Subcutaneous adipose tissue (tissue), 4 donors: ENCODE data around the gene CBFA2T3. TPM values are rescaled to one million over a fixed set of nuclear protein-coding genes. Genes with fewer than 3 reads are reported as not detected.

ENCODE experiments used
- CTCF ChIP-seq: fragments of 450-650 bp; IDR thresholded peaks from one replicate; pipeline ENCODE4 v1.5.1; 2016; ENCODE audit warnings: low read depth, mild to moderate bottlenecking, control low read depth, antibody characterized with exemption, moderate library complexity
- total RNA-seq, 4 donors: library from RNA; depleted of rRNA; stranded (reverse); fragments of >200 nt; gene quantifications; one replicate each; pipeline ENCODE4 v1.1.0, GENCODE V29; 2016

Gene CBFA2T3
- total RNA-seq, 4 donors from 2014 or later = 0.49 to 6.6 (median 1.1) TPM

DNA sequence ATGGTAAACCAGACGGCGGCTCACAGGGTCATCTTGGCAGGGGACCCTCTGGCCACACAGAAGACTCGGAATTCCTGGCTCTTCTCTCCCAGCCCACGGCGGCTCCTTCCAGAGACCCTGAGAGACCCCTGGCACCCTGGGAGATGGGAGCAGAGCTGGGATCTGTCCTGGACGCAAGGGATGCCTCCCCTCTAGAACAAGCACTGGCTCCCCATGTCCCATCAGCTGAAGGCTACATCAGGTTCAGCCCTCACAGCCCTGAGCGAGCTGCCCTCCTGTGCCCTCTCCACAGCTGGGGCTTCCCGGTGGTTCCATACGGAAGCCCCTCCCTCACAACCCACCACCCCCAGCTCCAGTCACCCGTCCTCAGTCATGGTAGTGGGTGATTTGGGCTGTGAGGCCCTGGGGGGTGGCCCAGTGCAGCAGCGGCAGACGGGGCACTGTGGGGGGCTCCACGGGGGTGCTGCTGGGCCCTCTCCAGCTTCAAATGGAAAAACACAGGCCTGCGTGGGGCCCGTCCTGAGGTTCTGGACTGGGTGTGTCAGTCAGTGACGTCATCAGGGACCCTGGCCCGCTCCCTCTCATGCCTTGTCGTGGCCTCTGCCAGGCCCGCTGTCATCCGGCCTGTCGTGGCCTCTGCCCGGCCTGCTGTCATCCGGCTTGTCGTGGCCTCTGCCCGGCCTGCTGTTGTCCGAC, 13.0 kb upstream of the CBFA2T3 start:
- TF ChIP-seq CTCF = no peak

DNA sequence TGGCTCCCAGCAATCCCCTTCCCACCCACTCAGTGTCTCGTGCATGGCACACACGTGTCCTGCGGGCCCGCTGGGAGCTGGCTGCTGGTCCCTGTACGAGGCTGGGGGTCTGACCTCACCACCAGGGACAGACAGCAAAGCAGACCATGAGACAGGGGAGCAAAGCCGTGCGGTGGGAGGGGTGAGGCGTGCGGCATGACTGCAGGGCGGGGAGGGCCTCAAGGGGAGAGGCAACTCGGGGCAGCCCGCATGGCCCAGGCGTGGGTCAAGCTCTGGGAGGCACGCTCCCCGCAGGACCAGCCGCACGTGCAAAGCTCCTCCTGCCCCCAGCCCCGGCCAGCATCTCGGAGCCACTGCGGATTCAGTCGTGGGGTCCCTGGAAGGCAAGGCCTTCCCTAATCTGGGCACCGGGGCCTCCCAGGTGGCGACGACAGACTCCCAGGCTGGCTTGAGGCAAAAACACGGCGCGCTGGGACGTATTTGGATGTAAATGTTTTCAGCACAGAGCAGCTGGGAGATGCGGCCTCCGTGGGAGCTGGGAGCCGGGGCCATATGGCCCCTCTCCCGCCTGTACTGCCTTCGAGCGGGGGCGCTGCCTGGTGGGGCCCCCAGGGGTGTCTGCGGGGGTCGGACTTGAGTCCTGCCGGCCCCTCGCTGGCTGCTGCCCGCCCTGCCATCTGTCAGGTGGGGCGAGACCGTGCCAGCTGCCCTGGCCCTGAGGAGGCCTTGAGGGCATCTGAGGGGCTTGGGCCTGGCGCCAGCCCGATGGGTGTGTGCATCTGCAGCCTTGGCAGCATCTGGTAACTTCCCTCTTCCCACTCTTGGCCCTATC, 12.2 kb upstream of the CBFA2T3 start:
- no peak for TF ChIP-seq CTCF

DNA sequence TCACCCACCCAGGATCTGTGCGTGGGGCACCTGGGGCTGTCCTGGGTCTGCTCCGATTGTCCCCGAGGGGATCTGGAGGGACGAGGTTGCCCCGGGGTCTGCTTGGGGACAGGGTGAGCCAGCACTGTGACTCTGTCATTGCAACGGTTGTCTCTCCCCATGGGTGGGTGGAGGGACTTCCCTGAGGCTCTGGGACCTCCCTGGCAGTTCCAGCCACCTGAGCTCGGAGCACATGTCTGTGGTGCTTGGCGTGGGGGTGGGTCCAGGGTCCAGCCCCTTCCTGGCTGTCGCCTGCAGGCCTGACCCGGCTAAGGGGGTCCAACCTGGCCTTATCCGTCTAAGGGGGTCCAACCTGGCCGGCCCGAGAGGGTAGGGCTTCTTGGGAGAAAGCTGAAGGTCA, 8.5 kb upstream of the CBFA2T3 start:
- no peak for TF ChIP-seq CTCF

DNA sequence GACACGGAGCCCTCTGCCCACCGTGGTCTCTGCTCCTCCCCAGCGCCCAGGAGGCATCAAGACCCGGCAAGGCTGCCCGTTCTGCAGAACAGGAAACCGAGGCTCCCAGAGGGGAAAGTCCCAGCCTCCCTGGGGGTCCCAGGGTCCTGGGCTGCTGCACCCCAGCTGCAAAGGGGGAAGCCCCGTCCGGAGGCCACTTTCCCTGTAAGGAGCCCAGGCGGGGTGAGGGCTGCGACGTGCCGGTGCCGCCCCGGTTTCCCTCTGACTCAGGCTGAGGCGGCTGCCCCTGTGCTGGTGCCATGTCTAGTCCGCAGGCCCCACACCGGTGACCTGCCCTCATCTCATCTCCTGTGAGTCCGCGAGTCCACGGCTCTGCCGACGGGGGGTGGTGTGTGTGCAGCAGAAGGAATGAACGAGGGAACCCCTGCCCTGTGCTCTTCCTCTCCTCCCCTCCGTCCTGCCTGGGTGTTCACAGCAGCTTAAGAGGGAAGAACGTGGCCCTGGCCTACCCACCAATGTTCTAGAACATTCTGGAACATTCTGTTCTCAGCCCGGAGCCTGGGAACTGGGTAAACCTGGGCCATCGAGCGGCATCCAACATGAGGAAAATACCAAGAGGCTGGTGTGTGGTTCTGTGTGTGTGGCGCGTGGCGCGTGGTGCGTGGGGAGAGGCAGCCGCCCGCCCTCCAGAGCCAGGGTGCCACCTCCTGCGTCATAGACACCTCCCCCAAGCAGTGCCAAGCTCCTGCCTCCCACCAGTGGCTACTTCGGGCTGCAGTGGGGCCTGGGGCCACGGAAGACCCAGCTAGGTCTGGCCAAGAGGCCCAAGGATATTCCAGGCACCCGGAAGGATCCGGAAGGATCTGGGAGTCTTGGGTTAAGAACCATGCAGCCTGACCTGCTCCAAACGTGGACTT, 7.0 kb upstream of the CBFA2T3 start:
- no peak for TF ChIP-seq CTCF

DNA sequence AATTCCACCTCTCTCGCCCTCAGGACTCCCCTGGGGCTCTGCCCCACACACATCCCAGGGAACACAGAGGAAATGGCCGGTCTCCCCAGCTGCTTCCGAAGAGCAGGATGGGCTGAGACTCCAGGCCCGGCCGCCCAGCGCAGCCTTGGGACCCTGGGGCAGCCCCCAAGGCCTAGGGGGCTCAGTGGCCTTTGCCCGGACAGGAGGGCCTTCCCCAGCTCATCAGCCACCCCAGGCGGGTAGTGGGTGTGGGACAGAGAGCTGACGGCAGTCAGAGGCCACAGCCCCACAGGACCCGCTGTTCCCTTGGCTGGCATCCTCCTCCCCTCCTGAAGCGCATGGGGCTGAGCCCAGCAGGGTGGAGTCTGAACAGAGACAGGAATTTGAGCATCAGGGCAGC, 6.2 kb upstream of the CBFA2T3 start:
- TF ChIP-seq CTCF = no peak

DNA sequence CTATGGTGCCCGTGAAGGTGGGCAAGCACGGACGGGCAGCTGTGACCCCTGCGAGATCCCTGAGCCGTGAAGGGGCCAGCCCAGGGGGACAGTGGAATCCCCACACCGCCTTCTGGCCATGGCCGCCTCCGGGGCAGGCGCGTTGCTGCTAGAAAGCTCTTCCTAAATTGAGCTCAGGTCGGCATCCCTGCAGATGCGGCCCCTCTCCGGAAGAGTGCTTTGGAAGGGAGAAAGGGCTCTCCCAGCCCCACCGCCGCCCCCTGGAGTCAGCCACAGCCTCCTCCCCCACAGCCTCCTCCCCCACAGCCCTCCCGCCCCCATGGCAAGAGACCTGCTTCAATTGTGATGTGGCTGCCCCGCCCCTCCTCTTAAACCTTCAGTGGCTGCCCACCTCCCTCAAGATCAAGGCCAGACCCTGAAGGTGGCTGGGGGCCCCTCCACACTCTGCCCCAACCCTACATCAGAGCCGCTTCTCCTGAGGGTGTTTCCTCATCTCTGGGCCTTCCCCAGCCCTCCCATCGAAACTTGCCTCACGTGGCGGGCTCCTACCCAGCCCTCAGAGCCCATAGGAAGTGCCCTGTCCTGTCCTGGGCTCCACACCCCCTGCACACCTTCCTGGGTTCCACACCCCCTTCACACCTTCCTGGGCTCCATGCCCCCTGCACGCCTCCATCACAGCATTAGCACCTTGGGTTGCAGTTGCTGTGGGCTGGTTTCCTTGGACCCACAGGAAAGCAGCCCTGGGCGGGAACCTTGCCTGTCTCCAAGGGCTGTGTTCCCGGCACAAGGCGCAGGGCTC, 5.5 kb upstream of the CBFA2T3 start:
- no peak for TF ChIP-seq CTCF
